Vagina (tissue), 2 donors: ENCODE measurements around the gene TOGARAM2. TPM values are rescaled to one million over a fixed set of nuclear protein-coding genes. Genes with fewer than 3 reads are reported as not detected.
"Not testable (repeated sequence)": the region's sequence is repeated elsewhere in the genome, so short reads cannot be mapped to it uniquely, and the experiment has no call there.

Experiments
- DNase-seq, 2 donors: peaks; one replicate each; pipeline ENCODE4 v3.0.0-alpha.2; 2017; ENCODE audit errors: extremely low spot score in 2 of 2
- H3K27ac ChIP-seq: fragments of 200-600 bp; sonication (generic); one replicate; pipeline ENCODE4 v1.5.1; 2019
- H3K27me3 ChIP-seq: fragments of 200-600 bp; sonication (generic); one replicate; pipeline ENCODE4 v1.5.1; 2019
- H3K36me3 ChIP-seq, 2 donors: fragments of 200-600 bp; sonication (generic); one replicate each; pipeline ENCODE4 v1.5.1; 2017 to 2019
- H3K4me1 ChIP-seq: fragments of 200-600 bp; sonication (generic); one replicate; pipeline ENCODE4 v1.5.1; 2019
- H3K4me3 ChIP-seq, 2 donors: fragments of 200-600 bp; sonication (generic); 1 replicate in 1 of 2; 2 replicates in 1 of 2; pipeline ENCODE4 v1.5.1; 2016 to 2019
- H3K9me3 ChIP-seq: fragments of 200-600 bp; sonication (generic); one replicate; pipeline ENCODE4 v1.5.1; 2019
- CTCF ChIP-seq, 3 experiments: fragments of 450-650 bp in 2 of 3; fragments of 200-600 bp in 1 of 3; sonication (generic) in 1 of 3; IDR thresholded peaks; one replicate each; pipeline ENCODE4 v1.5.1; 2017 to 2019; ENCODE audit warnings: antibody characterized with exemption in 3 of 3, mild to moderate bottlenecking in 2 of 3, moderate library complexity in 2 of 3
- POLR2A ChIP-seq, 2 donors: fragments of 450-650 bp; IDR thresholded peaks; one replicate each; pipeline ENCODE4 v1.6.1; 2017; ENCODE audit warnings: antibody characterized with exemption in 2 of 2, mild to moderate bottlenecking in 2 of 2, moderate library complexity in 2 of 2
- POLR2AphosphoS5 ChIP-seq, 2 donors: sonication (generic); formaldehyde crosslinking; IDR thresholded peaks; one replicate each; pipeline ENCODE4 v1.9.0; 2017; ENCODE audit warnings: antibody characterized with exemption in 2 of 2, mild to moderate bottlenecking in 2 of 2, low read depth in 1 of 2; ENCODE audit not compliant: insufficient read depth in 1 of 2
- intact Hi-C: fragments of 100-400 bp; cut with DNase I; formaldehyde crosslinking; loops from one replicate; pipeline ENCODE4 v1.15.1; 2023
- total RNA-seq: library from RNA; depleted of rRNA; stranded (reverse); fragments of >200 nt; gene quantifications from one replicate; pipeline ENCODE4 v1.2.3, GENCODE V29; 2016

TOGARAM2 gene
- total RNA-seq, 1 donor from 2014 or later, result under 0.01 TPM

- H3K27me3 ChIP-seq, result no peaks in the 10 kb centered on the region
- intact Hi-C loops, result loop anchor here (5.0 kb wide), 1 partner anchor 81 kb away; no protein-coding TSS in a partner anchor
- no peaks in the 10 kb centered on the region for H3K36me3 ChIP-seq
- DNase-seq, result peak in 1 of 2 donors; percentile 16
- H3K27ac ChIP-seq, result no peak overlapping the region
- TF ChIP-seq CTCF (IDR thresholded peaks at IDR 0.05) (no peak), POLR2AphosphoS5 (IDR thresholded peaks at IDR 0.05; ENCODE audit: insufficient read depth in 1 of 2, low read depth in 1 of 2) (no peak), POLR2A (IDR thresholded peaks at IDR 0.05) (no peak)
- H3K4me1 ChIP-seq, result no peaks in the 10 kb centered on the region
- no peak overlapping the region for H3K4me3 ChIP-seq
- no peaks in the 10 kb centered on the region for H3K9me3 ChIP-seq
Observed at GRCh38 chr2:29082804-29083495, 101.9 kb downstream of the TOGARAM2 start.

- no peaks in the 10 kb centered on the region for H3K4me1 ChIP-seq
- intact Hi-C loops, result loop anchor here (5.0 kb wide), 1 partner anchor 82 kb away; no protein-coding TSS in a partner anchor
- H3K27me3 ChIP-seq, result no peaks in the 10 kb centered on the region
- no peaks in the 10 kb centered on the region for H3K36me3 ChIP-seq
- DNase-seq, result no peak
- H3K27ac ChIP-seq, result no peak overlapping the region
- TF ChIP-seq POLR2A (IDR thresholded peaks at IDR 0.05) (no peak), CTCF (IDR thresholded peaks at IDR 0.05) (no peak)
- H3K4me3 ChIP-seq, result no peak overlapping the region
- no peaks in the 10 kb centered on the region for H3K9me3 ChIP-seq
Observed at GRCh38 chr2:29084554-29084953, 103.5 kb downstream of the TOGARAM2 start.

- H3K9me3 ChIP-seq, H3K27ac ChIP-seq, DNase-seq, H3K4me1 ChIP-seq, intact Hi-C loops, H3K36me3 ChIP-seq, H3K4me3 ChIP-seq, H3K27me3 ChIP-seq: not testable (repeated sequence)
Observed at GRCh38 chr2:29090311-29090710, 109.2 kb downstream of the TOGARAM2 start.

- DNase-seq, result no peak
- no peaks in the 10 kb centered on the region for H3K27me3 ChIP-seq
- intact Hi-C loops, result no loop called here
- no peak overlapping the region for H3K4me3 ChIP-seq
- TF ChIP-seq CTCF (IDR thresholded peaks at IDR 0.05) (no peak), POLR2AphosphoS5 (IDR thresholded peaks at IDR 0.05; ENCODE audit: insufficient read depth in 1 of 2, low read depth in 1 of 2) (no peak), POLR2A (IDR thresholded peaks at IDR 0.05) (no peak)
- no peaks in the 10 kb centered on the region for H3K9me3 ChIP-seq
- no peaks in the 10 kb centered on the region for H3K36me3 ChIP-seq
- H3K4me1 ChIP-seq, result no peaks in the 10 kb centered on the region
- H3K27ac ChIP-seq, result no peak overlapping the region
Observed at GRCh38 chr2:29096969-29097368, 115.9 kb downstream of the TOGARAM2 start.

GRCh38 chr2:29097569-29097968, 116.5 kb downstream of the TOGARAM2 start:
- Histone ChIP-seq H3K27me3 (no peaks in the 10 kb centered on the region), H3K4me1 (no peaks in the 10 kb centered on the region), H3K4me3 (no peak overlapping the region), H3K36me3 (no peaks in the 10 kb centered on the region), H3K27ac (no peak overlapping the region), H3K9me3 (no peaks in the 10 kb centered on the region)
- intact Hi-C loops, result no loop called here
- DNase-seq, result no peak
- no peak for TF ChIP-seq POLR2A (IDR thresholded peaks at IDR 0.05)
- TF ChIP-seq POLR2AphosphoS5 (IDR thresholded peaks at IDR 0.05; ENCODE audit: insufficient read depth in 1 of 2, low read depth in 1 of 2), result no peak

- DNase-seq, result no peak
- H3K36me3 ChIP-seq, result no peaks in the 10 kb centered on the region
- no peak overlapping the region for H3K4me3 ChIP-seq
- no peaks in the 10 kb centered on the region for H3K4me1 ChIP-seq
- TF ChIP-seq CTCF (IDR thresholded peaks at IDR 0.05) (no peak), POLR2A (IDR thresholded peaks at IDR 0.05) (no peak), POLR2AphosphoS5 (IDR thresholded peaks at IDR 0.05; ENCODE audit: insufficient read depth in 1 of 2, low read depth in 1 of 2) (no peak)
- H3K9me3 ChIP-seq, result no peaks in the 10 kb centered on the region
- H3K27ac ChIP-seq, result no peak overlapping the region
- intact Hi-C loops, result no loop called here
- H3K27me3 ChIP-seq, result no peaks in the 10 kb centered on the region
Observed at GRCh38 chr2:29100564-29100963, 119.5 kb downstream of the TOGARAM2 start.
